HG02852 (cell line): Measurements from ENCODE around the gene DLL3.

Experiments used
- ATAC-seq: cut with Tn5 transposase; IDR thresholded peaks from one replicate; pipeline ENCODE4 v1.9.1; 2021; ENCODE audit warnings: mild to moderate bottlenecking, moderate library complexity; ENCODE audit not compliant: unreplicated experiment

Gene DLL3

DNA sequence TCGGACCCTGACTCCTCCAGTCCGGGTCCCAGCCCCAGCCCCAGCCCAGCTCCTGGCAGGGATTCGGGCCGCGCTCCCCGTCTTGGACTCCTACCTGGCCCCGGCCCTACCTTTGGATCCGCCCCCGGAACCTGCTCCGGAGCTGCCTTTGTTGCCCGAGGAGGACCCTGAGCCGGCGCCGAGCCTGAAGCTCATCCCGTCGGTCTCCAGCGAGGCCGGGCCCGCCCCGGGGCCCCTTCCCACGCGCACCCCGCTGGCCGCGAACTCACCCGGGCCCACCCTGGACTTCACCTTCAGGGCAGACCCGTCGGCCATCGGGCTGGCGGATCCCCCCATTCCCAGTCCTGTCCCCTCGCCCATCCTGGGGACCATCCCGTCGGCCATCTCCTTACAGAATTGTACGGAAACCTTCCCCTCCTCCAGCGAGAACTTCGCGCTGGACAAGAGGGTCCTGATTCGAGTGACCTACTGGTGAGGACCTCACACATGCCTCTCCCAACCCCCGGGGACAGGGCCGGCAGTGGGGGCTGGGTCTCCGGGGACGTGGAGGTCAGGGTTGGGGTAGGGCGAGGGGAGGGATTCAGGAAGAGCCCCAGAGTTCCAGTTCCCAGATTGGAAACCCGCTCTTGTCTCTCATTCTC, 16.9 kb downstream of the DLL3 start:
- no peak for ATAC-seq

DNA sequence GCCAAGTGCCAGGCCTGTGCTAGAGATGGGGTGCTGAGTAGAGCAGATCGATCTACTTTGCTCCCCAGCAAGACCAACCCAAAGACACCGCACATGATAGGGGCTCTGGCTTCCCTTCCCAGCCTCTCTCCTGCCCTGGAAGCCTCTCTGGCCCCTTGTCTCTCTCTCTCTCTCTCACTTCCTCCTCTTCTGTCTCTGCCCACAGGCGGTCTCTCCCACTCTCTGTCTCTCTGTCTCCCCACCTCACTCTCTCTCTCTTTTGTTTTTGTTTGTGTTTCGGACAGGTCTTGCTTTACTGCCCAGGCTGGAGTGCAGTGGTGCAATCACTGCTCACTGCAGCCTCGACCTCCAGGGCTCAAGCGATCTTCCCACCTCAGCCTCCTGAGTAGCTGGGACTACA, 17.5 kb downstream of the DLL3 start:
- ATAC-seq, result no peak

DNA sequence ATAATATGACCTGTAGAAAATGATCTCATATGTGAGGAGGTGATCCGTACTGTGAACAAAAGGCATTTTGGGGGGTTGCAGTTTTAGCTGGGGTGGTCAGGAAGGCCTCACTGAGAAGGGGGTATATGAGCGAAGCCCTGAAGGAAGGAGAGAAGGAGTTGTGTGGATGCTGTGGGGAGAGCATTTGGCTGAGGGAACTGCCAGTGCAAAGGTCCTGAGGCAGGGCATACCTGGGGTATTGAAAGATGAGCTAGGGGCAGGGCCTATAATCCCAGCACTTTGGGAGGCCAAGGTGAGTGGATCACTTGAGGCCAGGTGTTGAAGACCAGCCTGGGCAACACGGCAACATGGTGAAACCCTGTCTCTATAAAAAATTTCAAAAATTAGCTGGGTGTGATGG, 18.7 kb downstream of the DLL3 start:
- ATAC-seq, result no peak

DNA sequence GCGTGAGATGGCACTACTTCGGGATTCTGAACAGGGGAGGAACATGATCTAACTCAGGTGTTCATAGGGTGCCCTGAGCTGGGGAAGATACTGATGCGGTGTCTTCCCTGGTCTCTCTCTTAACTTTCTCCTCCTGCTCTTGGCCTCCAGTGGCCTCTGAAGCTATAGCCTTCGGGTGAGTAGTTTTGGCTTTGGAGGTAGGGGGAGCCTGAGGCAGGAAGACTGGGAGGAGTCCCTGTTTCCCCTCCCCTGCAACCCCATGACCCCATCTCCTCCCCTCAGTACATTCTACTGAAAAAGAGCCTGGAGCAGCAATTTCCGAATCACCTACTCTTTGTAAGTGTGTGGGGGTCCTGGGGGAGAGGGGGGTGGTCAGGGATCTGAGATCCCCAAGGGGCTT, 19.7 kb downstream of the DLL3 start:
- no peak for ATAC-seq

DNA sequence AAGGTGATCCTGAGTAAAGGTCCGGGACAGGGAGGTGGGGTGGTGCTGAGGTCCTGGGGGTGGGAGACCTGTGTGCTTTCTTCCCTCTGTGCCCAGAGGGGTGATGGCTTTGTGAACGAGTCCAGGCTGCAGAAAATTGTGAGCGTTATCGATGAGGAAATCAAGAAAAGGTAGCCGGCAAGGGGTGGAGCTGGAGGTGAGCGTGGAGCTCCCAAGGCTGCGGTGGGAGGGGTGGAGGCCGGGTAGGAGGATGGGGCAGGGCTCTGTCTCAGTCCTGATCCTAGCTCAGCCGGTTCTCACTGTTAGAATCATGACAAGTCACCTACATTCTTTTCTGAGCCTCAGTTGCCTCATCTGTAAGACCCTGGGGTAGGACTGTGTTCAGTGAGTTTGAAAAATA, 20.2 kb downstream of the DLL3 start:
- ATAC-seq, result no peak

DNA sequence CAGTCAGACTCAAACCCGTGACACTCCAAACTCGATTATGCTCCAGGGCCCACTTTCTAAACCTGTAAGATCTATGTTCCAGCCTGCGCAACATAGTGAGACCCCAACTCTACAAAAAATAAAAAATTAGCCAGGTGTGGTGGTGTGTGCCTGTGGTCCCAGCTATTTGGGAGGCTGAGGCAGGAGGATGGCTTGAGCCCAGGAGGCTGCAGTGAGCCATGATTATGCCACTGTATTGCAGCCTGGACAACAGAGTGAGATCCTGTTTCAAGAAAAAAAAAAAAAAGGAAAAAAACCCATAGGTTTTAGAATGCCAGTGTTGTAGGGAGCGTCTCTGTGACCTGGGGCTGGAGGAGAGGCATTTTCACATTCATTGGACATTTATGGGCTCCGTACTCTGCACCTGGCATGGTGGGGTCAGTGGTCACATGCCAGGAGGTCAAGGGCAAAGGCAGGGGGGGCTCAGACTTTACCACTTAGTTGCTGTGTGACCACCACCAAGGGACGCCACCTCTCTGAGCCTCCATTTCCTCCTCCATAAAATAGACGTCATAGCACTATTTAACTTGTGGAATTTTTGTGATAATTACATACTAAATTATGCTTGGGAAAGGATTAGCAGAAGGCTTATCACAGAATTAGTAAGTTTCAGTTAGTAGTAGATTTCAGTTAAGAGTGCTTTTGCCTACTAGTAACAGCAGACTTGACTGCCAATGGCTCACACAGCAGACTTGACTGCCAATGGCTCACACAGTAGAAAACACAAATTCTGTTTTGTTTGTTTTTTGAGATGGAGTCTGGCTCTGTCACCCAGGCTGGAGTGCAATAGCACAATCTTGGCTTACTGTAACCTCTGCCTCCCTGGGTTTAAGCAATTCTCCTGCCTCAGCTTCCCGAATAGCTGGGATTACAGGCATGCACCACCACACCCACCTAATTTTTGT, 22.1 kb downstream of the DLL3 start:
- ATAC-seq, result no peak

DNA sequence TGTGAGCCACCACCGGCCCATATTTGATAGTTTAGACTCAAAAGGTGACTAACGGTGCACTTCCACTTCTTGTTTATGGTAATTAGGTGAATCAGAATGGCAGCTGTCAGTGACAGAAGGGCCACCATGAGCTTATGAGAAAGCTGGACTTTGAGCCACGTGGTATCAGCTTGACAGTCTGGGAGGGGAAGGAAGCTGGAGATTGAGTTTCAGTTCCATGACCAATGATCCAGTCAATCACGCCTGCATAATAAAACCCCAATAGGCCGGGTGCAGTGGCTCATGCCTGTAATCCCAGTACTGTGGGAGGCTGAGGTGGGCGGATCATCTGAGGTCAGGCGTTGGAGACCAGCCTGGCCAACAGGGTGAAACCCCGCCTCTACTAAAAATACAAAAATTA, 25.7 kb downstream of the DLL3 start:
- no peak for ATAC-seq

DNA sequence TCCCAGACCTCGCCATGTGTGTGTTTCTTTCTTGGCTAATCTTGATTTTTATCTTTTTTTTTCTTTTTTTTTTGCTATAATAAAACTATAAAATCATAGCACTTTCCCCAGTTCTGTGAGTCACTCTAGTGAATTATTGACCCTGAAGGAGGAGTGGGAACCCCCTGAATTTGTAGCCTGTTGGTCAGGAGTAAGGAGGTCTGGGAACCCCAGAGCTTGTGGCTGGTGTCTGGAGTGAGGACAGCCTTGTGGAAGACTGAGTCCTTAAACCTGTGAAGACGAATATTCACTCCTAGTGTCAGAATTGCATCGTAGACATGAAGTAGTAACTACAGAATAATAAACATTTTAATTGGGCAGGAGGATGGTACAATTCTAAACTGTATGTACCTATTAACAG, 26.5 kb downstream of the DLL3 start:
- no peak for ATAC-seq

DNA sequence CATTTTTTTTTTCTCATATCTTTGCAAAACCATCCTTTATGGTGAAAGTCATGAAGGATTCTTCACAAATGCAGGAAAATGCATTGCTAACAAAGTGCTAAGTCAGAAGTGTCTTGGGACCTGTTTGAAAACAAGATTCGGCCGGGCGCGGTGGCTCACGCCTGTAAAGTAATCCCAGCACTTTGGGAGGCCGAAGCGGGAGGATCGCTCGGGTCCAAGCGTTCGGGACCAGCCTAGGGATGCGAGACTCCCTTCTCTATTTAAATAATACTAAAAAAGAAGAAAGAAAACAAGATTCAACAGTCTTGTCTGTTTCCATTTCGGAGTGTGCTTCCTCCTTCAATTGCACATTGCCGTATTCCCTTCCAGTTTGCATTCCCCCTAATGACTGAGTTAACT, 33.1 kb downstream of the DLL3 start:
- no peak for ATAC-seq

DNA sequence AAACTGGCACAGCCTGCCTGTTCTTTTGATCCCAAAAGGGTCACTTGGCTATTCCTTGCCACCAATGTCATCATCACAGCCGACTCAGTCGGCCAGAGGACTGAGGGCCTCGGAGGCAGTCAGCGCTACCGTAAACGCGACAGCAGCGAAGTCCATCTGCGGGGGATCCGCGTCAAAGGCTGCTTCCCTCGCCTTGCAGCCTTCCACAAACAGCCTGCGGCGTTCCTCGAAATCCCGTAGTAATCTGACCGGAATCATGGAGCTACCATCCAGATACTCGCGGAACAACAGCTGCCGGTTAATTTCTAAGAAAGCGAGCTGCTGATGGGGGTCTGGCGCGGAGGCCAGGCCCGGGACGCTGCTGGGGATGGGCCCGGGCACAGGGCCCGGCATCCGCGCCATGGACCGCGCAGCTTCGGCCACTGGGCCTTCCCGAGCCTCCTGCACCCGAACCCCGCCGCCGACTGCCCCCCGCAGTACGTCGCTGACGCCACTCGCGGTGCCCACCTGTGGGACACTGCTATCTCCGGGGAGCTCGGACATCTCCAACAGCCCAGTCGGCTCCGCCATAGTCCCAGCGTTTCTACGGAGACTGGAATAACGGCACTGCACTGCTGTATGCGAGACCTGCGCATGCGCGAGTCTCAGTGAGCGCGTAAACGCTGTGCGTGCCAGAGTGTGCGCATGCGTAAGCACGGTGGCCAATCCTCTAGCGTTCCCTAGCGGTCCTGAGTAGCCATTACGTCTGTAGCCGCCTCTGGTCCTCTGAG, 33.7 kb downstream of the DLL3 start, which contains the start of gene EID2B:
Gene EID2B (minus strand): TSS at position 620 of the 770 bp plus-strand sequence. CDS start 50 bp downstream, at position 570.
- ATAC-seq, result peak; percentile 89

DNA sequence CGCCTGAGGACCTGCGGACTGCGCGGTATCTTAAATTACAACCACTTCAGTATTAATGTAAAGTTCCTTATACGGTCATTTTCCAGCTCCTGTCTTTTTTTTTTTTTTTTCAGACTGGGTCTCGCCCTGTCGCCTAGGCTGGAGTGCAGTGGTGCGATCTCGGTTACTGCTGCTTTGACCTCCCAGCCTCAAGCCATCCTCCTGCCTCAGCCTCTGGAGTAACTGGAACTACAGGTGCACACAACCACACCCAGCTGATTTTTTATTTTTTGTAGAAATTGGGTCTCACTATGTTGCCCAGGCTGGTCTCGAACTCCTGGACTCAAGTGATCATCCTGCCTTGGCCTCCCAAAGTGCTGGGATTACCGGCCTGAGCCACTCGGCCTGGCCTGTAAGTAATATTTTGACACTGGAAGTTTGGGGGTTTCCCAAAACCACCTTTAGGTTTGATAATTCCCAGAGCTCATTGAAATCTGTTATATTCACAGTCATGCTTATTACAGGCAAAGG, 34.3 kb downstream of the DLL3 start:
- no peak for ATAC-seq

DNA sequence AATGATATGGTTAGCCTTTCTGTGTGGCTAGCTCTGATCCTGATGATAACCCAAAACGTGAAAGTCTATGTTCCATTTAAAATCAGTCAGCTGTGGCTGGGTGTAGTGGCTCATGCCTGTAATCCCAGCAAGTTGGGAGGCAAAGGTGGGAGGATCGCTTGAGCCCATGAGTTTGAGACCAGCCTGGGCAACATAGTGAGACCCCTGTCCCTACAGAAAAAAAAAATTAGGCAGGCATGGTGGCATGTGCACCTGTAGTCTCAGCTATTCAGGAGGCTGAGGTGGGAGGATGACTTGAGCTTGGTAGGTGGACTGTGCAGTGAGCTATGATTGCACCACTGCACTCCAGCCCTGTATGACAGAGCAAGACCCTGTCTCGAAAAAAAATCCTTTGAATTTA, 35.0 kb downstream of the DLL3 start:
- no peak for ATAC-seq

DNA sequence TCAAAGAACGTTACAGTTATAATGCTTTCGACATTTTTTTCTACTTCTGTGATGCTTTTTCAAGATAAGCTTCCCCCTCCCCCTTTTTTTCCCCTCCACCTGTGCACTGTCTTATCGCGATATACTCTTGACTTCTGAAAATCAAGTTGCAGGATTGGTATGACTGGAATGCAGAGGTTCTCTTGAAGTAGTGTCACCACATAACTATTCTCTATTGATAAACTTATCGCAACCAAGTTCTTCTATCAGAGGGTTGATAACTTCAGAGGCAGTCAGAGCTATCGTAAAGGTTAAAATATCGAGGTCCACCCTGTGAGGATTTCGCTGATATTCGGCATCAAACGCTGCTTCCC, 40.4 kb downstream of the DLL3 start:
- no peak for ATAC-seq

DNA sequence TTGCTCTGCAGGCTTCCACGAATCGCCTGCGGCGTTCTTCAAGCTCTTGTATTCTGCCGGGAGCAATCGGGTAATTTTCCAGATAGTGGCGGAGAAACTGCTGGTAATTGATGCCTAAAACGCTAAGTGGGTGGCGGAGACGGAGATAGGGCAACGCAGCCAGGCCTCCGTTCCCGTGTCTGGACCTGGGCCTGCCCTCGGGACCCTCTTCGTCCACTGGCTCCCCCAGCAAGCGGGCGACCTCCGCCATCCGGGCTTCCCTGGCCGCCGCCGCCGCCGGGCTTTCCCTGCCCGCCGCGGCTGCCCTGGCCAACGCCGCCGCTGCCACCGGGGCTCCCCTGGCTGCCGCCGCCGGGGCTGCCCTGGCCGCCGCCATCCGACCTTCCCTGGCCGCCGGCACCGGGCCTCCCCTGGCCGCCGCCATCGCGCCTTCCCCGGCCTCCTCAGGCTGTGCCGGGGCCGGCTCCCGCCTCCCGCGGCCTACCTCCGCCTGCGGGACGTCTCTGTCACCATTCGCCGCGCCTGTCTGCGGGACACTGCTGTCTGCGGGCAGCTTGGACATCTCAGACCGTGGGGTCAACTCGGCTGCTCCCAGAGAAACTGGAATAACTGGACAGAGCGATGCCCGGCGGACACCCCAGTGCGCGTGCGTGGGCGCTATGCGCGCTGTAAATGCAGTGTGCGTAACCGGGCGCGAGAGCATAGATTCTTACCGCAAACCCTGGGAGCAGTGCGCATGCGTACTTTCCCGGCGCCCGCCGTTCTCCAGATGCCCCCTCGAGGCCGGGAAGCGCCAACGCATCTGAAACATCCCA, 41.0 kb downstream of the DLL3 start, which contains the start of gene EID2:
Gene EID2 (minus strand): TSS at position 644 of the 815 bp plus-strand sequence. CDS start 82 bp downstream, at position 562.
- peak; percentile 86 for ATAC-seq

DNA sequence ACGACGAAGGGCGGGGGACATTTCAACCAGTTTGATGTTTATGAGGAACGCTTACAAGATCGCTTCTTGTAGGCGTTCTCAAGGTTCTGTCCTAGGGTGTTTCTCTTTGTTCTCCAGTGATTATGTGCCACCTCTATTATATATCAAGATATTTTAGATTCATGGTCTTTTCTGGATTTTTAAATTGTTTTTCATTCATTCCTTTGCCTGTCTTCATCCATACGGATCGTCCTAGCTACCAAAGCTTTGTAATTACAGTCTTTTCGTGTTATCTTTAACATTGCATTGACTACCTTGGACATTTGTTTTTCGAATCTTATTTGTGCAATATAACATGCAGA, 41.6 kb downstream of the DLL3 start:
- ATAC-seq, result no peak

DNA sequence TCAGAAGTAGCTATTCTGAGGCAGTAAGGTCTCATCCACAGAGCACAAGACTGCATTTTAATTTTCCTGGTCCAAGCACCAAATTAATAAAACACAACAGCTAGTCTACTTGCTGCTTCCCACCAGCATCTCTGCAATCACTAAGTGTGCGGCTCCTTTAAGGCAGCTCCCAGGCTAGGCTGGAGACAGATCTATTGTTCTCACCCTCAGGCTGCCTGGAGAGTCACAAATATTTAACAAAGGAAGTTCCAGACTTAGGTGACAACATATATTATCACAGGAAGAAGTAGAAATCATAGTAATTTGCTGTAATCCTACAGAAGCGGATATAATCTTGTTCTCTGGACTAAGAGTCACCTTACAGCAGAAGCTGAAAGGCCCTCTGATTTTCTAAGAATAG, 43.5 kb downstream of the DLL3 start:
- ATAC-seq, result no peak

DNA sequence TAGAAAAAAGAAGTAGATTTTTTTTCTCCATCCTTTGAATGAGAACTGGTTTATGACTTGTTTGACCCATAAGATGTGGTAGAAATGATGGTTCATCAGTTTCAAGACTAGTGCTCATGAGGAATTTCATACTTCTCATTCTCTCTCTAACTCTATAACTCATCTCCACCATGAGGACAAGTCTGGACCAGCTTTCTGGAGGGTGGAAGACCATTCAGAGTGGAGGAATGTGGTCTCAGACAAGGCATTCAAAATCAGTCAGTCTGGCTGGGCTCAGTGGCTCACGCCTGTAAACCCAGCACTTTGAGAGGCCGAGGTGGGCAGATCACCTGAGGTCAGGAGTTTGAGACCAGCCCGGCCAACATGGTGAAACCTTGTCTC, 44.7 kb downstream of the DLL3 start:
- no peak for ATAC-seq

DNA sequence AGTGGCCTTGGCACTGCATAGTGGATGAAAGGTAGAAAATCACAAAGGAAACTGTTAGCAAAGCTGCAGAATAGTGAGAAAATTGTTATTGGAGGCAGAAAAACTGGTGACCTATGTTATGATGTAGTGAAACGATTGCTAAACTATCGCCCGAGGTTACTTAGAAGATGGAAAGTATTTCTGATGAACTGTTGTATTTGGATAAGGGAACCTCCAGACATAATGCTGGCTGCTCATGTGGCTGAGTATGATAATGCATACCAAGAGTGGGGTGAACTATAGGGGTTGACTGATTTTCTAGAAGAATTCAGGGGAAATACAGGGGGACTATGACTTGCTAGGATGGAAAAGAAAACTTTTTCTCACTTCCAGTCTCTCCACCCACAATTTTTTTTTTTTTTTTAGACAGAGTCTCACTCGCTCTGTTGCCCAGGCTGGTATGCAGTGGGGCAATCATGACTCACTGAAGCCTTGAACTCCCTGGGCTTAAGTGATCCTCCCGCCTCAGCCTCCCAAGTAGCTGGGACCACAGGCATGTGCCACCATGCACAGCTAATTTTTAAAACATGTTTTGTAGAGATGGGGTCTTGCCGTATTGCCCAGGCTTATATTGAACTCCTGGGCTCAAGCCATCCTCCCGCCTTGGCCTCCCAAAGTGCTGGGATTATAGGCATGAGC, 45.6 kb downstream of the DLL3 start:
- no peak for ATAC-seq

DNA sequence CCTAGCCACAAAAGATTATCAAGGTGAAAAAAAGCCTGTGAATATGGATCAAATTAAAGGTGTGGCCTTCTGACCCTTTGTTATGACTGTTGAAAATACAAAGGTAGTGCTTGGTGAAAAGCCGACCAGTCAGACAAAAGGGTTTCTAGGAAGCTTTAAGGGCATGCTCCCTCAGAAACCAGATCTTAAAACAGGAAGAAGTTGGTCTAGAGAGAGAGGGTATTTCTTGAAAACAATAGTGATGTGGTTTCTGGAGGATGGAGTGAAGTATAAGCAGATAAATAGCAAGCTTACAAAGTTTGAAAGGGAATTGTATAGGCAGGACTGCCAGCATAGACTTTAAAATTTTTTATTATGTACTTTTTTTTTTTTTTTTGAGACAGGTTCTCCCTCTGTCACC, 46.2 kb downstream of the DLL3 start:
- ATAC-seq, result no peak

DNA sequence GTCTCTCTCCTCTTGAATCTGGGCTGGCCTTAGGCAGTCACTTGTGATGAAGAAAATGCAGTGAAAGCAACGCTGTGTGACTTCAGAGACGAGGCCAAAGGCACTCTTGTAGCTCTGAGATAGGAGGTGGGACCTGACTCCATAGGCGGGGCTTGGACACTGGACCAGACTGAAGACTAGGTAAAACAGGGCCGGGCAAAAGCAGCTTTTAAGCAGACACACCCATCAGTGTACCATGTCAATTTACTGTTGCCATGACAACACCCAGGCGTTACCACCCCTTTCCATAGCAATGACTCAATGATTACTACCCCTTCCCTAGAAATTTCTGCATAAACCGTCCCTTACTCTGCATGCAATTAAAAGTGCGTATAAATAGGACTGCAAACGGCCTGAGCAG, 47.9 kb downstream of the DLL3 start:
- no peak for ATAC-seq
